HG02885 (cell line): ENCODE measurements around the gene BCAR1.
"Not testable (repeated sequence)": the region's sequence is repeated elsewhere in the genome, so short reads cannot be mapped to it uniquely, and the experiment has no call there.

Source experiments
- ATAC-seq: cut with Tn5 transposase; IDR thresholded peaks from one replicate; pipeline ENCODE4 v1.9.1; 2021; ENCODE audit warnings: mild to moderate bottlenecking; ENCODE audit not compliant: unreplicated experiment, poor library complexity

BCAR1 gene

GRCh38 chr16:75251280-75252048 is at the start of gene BCAR1:
Gene BCAR1 (minus strand): TSS chr16:75251624. CDS start chr16:75251482, 142 bp downstream.
- peak; percentile 82 for ATAC-seq

- no peak for ATAC-seq
Measured at GRCh38 chr16:75298267-75298666, 46.8 kb upstream of the BCAR1 start.

- no peak for ATAC-seq
Measured at GRCh38 chr16:75296606-75297005, 45.2 kb upstream of the BCAR1 start.

- ATAC-seq = no peak
Measured at GRCh38 chr16:75294773-75295459, 43.5 kb upstream of the BCAR1 start.

GRCh38 chr16:75293772-75294171 is 42.3 kb upstream of the BCAR1 start:
- ATAC-seq = no peak

- no peak for ATAC-seq
Measured at GRCh38 chr16:75293173-75293572, 41.7 kb upstream of the BCAR1 start.

GRCh38 chr16:75292691-75293090 is 41.3 kb upstream of the BCAR1 start:
- no peak for ATAC-seq

- ATAC-seq = no peak
Measured at GRCh38 chr16:75289189-75289588, 37.8 kb upstream of the BCAR1 start.

- peak; percentile 83 for ATAC-seq
Measured at GRCh38 chr16:75288596-75289120, 37.2 kb upstream of the BCAR1 start.

- ATAC-seq = no peak
Measured at GRCh38 chr16:75288181-75288580, 36.8 kb upstream of the BCAR1 start.

GRCh38 chr16:75287708-75288107 is 36.3 kb upstream of the BCAR1 start:
- ATAC-seq = no peak

- no peak for ATAC-seq
Measured at GRCh38 chr16:75286389-75286788, 35.0 kb upstream of the BCAR1 start.

GRCh38 chr16:75282466-75283281 is 31.2 kb upstream of the BCAR1 start:
- ATAC-seq = no peak

GRCh38 chr16:75281826-75282225 is 30.4 kb upstream of the BCAR1 start:
- ATAC-seq = no peak

- ATAC-seq = not testable (repeated sequence)
Measured at GRCh38 chr16:75281009-75281408, 29.6 kb upstream of the BCAR1 start.

- ATAC-seq = no peak
Measured at GRCh38 chr16:75280331-75280804, 28.9 kb upstream of the BCAR1 start.

GRCh38 chr16:75279305-75279704 is 27.9 kb upstream of the BCAR1 start:
- ATAC-seq = no peak

- ATAC-seq = no peak
Measured at GRCh38 chr16:75273054-75273925, 21.9 kb upstream of the BCAR1 start.

- ATAC-seq = not testable (repeated sequence)
Measured at GRCh38 chr16:75272629-75273028, 21.2 kb upstream of the BCAR1 start.
